H1 (cell line): ENCODE results near the gene ALS2CL. TPM values are rescaled to one million over a fixed set of nuclear protein-coding genes. Genes with fewer than 3 reads are reported as not detected.
A peak's percentile ranks its signal among the peaks of the same experiment; 100 is the strongest.

Experiments
- CTCF ChIA-PET: fragments of 300-600 bp; sonication (Branson Sonifier 250); formaldehyde crosslinking; loops from one replicate; lab custom pipeline; 2021; ENCODE audit not compliant: partially characterized antibody; lab: Charles Lee
- POLR2A ChIA-PET: fragments of 300-600 bp; sonication (Branson Sonifier 250); formaldehyde crosslinking; loops from one replicate; lab custom pipeline; 2021; ENCODE audit warnings: inconsistent platforms; ENCODE audit not compliant: partially characterized antibody; lab: Charles Lee
- DNase-seq, 2 experiments: peaks; one replicate each; pipeline versions ENCODE4 v3.0.0 to v3.0.0-alpha.2; 2010 to 2022; ENCODE audit warnings: low spot score in 2 of 2, low read depth in 1 of 2, mixed read lengths in 1 of 2
- FAIRE-seq: peaks from 2 replicates; lab custom pipeline; 2011; peaks lifted over from hg19 to GRCh38; lab: Jason Lieb, UNC
- H2AFZ ChIP-seq: 2 replicates; pipeline ENCODE4 v1.8.1; 2012; ENCODE audit warnings: low read length, inconsistent platforms
- H2AK5ac ChIP-seq: 2 replicates; pipeline ENCODE4 v1.6.1; 2013; ENCODE audit warnings: low read depth, low read length
- H2BK120ac ChIP-seq: replicated peaks from 2 replicates; pipeline ENCODE3; 2013; ENCODE audit warnings: low read depth, low read length, inconsistent platforms
- H2BK12ac ChIP-seq: 2 replicates; pipeline ENCODE4 v1.6.1; 2013; ENCODE audit warnings: low read depth, low read length
- H2BK15ac ChIP-seq: 2 replicates; pipeline ENCODE4 v1.6.1; 2013; ENCODE audit warnings: low read length
- H2BK20ac ChIP-seq: 2 replicates; pipeline ENCODE4 v1.6.1; 2013; ENCODE audit warnings: low read length
- H2BK5ac ChIP-seq: 2 replicates; pipeline ENCODE4 v1.6.1; 2013; ENCODE audit warnings: low read depth, low read length
- H3K14ac ChIP-seq: 2 replicates; pipeline ENCODE4 v1.6.1; 2013; ENCODE audit warnings: inconsistent platforms; ENCODE audit not compliant: insufficient read length
- H3K18ac ChIP-seq: 2 replicates; pipeline ENCODE4 v1.6.1; 2013; ENCODE audit warnings: low read length; ENCODE audit errors: extremely low read depth
- H3K23ac ChIP-seq: 2 replicates; pipeline ENCODE4 v1.6.1; 2013; ENCODE audit warnings: inconsistent platforms; ENCODE audit not compliant: insufficient read length
- H3K23me2 ChIP-seq: 2 replicates; pipeline ENCODE4 v1.6.1; 2013; ENCODE audit warnings: low read depth, low read length
- H3K27ac ChIP-seq: 2 replicates; pipeline ENCODE4 v1.6.1; 2011; ENCODE audit warnings: low read depth, low read length, inconsistent platforms
- H3K27me3 ChIP-seq, 4 experiments: replicated peaks in 1 of 4; 1 replicate in 1 of 4; 2 replicates in 3 of 4; pipeline versions ENCODE4 v1.6.1 to v1.8.1; 2011 to 2013; ENCODE audit warnings: low read length in 3 of 4, mild to moderate bottlenecking in 3 of 4, inconsistent platforms in 2 of 4, mixed read lengths in 2 of 4, moderate library complexity in 1 of 4; ENCODE audit not compliant: control insufficient read depth in 3 of 4, insufficient read depth in 3 of 4; ENCODE audit errors: extremely low read depth in 1 of 4
- H3K36me3 ChIP-seq, 4 experiments: 2 replicates each; pipeline versions ENCODE4 v1.6.1 to v1.8.1; 2011 to 2013; ENCODE audit warnings: mild to moderate bottlenecking in 4 of 4, low read length in 3 of 4, moderate library complexity in 2 of 4, control low read depth in 1 of 4, inconsistent platforms in 1 of 4; ENCODE audit not compliant: insufficient read depth in 4 of 4, control insufficient read depth in 2 of 4
- H3K4ac ChIP-seq: replicated peaks from 2 replicates; pipeline ENCODE3; 2013; ENCODE audit warnings: low read length, low read depth, mixed read lengths, inconsistent platforms; ENCODE audit not compliant: insufficient read length
- H3K4me1 ChIP-seq, 4 experiments: replicated peaks in 1 of 4; 1 replicate in 1 of 4; 2 replicates in 3 of 4; pipeline versions ENCODE4 v1.6.1 to v1.8.1; 2011 to 2013; ENCODE audit warnings: low read length in 3 of 4, inconsistent platforms in 2 of 4, mixed read lengths in 1 of 4; ENCODE audit not compliant: insufficient read depth in 4 of 4, control insufficient read depth in 3 of 4
- H3K4me2 ChIP-seq, 2 experiments: 2 replicates each; pipeline versions ENCODE4 v1.6.1 to v1.8.1; 2011 to 2013; ENCODE audit warnings: low read depth in 2 of 2, low read length in 2 of 2, control low read depth in 1 of 2, inconsistent platforms in 1 of 2, mild to moderate bottlenecking in 1 of 2; ENCODE audit not compliant: insufficient read depth in 1 of 2
- H3K4me3 ChIP-seq, 4 experiments: fragments of 200-600, 300-600 bp in 1 of 4; sonication (generic), shearing (Covaris generic), sonication (Bioruptor Twin) in 1 of 4; 2 replicates each; pipeline versions ENCODE4 v1.5.1 to v1.8.1; 2011 to 2016; ENCODE audit warnings: low read length in 4 of 4, low read depth in 3 of 4, control low read depth in 2 of 4, inconsistent platforms in 2 of 4, mild to moderate bottlenecking in 2 of 4, mixed read lengths in 1 of 4, moderate library complexity in 1 of 4; ENCODE audit not compliant: insufficient read depth in 2 of 4; ENCODE audit errors: extremely low read depth in 1 of 4
- H3K56ac ChIP-seq: replicated peaks from 2 replicates; pipeline ENCODE3; 2013; ENCODE audit warnings: low read depth, mild to moderate bottlenecking, mixed read lengths, low read length, inconsistent platforms; ENCODE audit not compliant: insufficient read length
- H3K79me1 ChIP-seq: 2 replicates; pipeline ENCODE4 v1.6.1; 2013; ENCODE audit warnings: low read depth, low read length, control low read depth
- H3K79me2 ChIP-seq, 2 experiments: 2 replicates each; pipeline versions ENCODE4 v1.6.1 to v1.8.1; 2012 to 2013; ENCODE audit warnings: low read length in 2 of 2, mild to moderate bottlenecking in 2 of 2, inconsistent platforms in 1 of 2; ENCODE audit not compliant: insufficient read depth in 2 of 2, control insufficient read depth in 1 of 2
- H3K9ac ChIP-seq, 4 experiments: replicated peaks in 1 of 4; 1 replicate in 1 of 4; 2 replicates in 3 of 4; pipeline versions ENCODE4 v1.6.1 to v1.8.1; 2011 to 2013; ENCODE audit warnings: low read depth in 3 of 4, low read length in 3 of 4, control low read depth in 2 of 4, mild to moderate bottlenecking in 2 of 4, moderate library complexity in 2 of 4, inconsistent platforms in 1 of 4; ENCODE audit errors: extremely low read depth in 1 of 4
- H3K9me3 ChIP-seq, 2 experiments: 2 replicates each; pipeline versions ENCODE4 v1.6.1 to v1.8.1; 2012 to 2013; ENCODE audit warnings: mild to moderate bottlenecking in 2 of 2, moderate library complexity in 2 of 2, control low read depth in 1 of 2, inconsistent platforms in 1 of 2, low read depth in 1 of 2, low read length in 1 of 2, mixed read lengths in 1 of 2; ENCODE audit not compliant: insufficient read depth in 2 of 2
- H4K20me1 ChIP-seq, 2 experiments: replicated peaks in 1 of 2; 2 replicates each; pipeline versions ENCODE3 to v1.8.1; 2011 to 2013; ENCODE audit warnings: inconsistent platforms in 2 of 2, low read length in 2 of 2, mild to moderate bottlenecking in 1 of 2; ENCODE audit not compliant: insufficient read depth in 2 of 2, control insufficient read depth in 1 of 2
- H4K5ac ChIP-seq: 2 replicates; pipeline ENCODE4 v1.6.1; 2013; ENCODE audit warnings: low read length, low read depth, mixed read lengths, inconsistent platforms; ENCODE audit not compliant: insufficient read length
- H4K8ac ChIP-seq: 2 replicates; pipeline ENCODE4 v1.8.0; 2013; ENCODE audit warnings: mild to moderate bottlenecking, moderate library complexity, low read length, inconsistent platforms; ENCODE audit not compliant: insufficient read depth; ENCODE audit errors: extremely low read depth
- H4K91ac ChIP-seq: replicated peaks from 2 replicates; pipeline ENCODE3; 2013; ENCODE audit warnings: low read length, mixed read lengths, inconsistent platforms; ENCODE audit not compliant: insufficient read length
- CEBPB ChIP-seq: IDR thresholded peaks from 2 replicates; pipeline ENCODE4 v1.6.1; 2012; ENCODE audit warnings: low read depth, low read length
- CHD1 ChIP-seq: IDR thresholded peaks from 2 replicates; pipeline ENCODE4 v1.6.1; 2012; ENCODE audit warnings: low read depth, low read length, improper control_type of control experiment
- WGBS, 2 experiments: shearing (Covaris generic) in 1 of 2; methylation state at CpG; one replicate each; pipeline versions ENCODE4 v1.1.6 to v1.1.7; 2013 to 2015; ENCODE audit warnings: low lambda C conversion rate in 2 of 2, mixed read lengths in 2 of 2, inconsistent platforms in 1 of 2, low coverage in 1 of 2, missing lambda C conversion rate in 1 of 2; ENCODE audit not compliant: insufficient replicate concordance in 2 of 2, insufficient coverage in 1 of 2, insufficient read length in 1 of 2; ENCODE audit errors: extremely low coverage in 1 of 2, missing lambda C conversion rate in 1 of 2; 5-methylcytosine and 5-hydroxymethylcytosine counted together
- polyA plus RNA-seq, 7 experiments: library from polyadenylated mRNA; depleted of rRNA in 3 of 7; stranded (reverse) in 5 of 7; unstranded in 2 of 7; fragments of >200 nt in 5 of 7; fragments of 200-250 nt in 2 of 7; gene quantifications; 1 replicate in 5 of 7; 2 replicates in 1 of 7; 4 replicates in 1 of 7; pipeline versions ENCODE4 v1.2.1 to v1.2.3, GENCODE V29; 2011 to 2013; ENCODE audit warnings: missing spikeins in 2 of 7, mixed read lengths in 2 of 7
- total RNA-seq: library from RNA; stranded (reverse); fragmentation: NEBNext Ultra II Directional; extraction: Animal tissue kit (Norgen Biotek cat#: 25700); gene quantifications from 2 replicates; pipeline ENCODE4 v1.2.1, GENCODE V29; 2021

Gene ALS2CL
- total and polyA plus RNA-seq, 2 of the 8 experiments (the other 6 are each of a cell fraction or from before 2014, with no cell fraction given) = 4.8 to 5.4 TPM

- Histone ChIP-seq H3K4me1 (no peaks in the 10 kb centered on the region), H2BK5ac (no peak overlapping the region), H3K23me2 (no peaks in the 10 kb centered on the region), H2BK12ac (no peak overlapping the region), H3K9ac (no peak overlapping the region), H3K9me3 (peaks cover 2 to 4% of the 10 kb centered on the region in 2 experiments; a peak in 2 of 4 replicates), H2AFZ (no peak overlapping the region), H3K79me2 (no peaks in the 10 kb centered on the region), H3K23ac (no peak overlapping the region), H3K27me3 (no peaks in the 10 kb centered on the region)
- CTCF ChIA-PET = interaction anchor here (1.4 kb wide), 1 partner anchor 14 kb away, joined by 6 read pairs; no protein-coding TSS in a partner anchor
- 92% methylated on average over 6 of the region's 6 CpGs; no CpG with 5 or more reads in 1 of the 2 experiments for WGBS, 2 experiments
- no peak for FAIRE-seq
- POLR2A ChIA-PET = interaction anchor here (1.3 kb wide), 1 partner anchor 16 kb away, joined by 3 read pairs; no protein-coding TSS in a partner anchor
- TF ChIP-seq CHD1 = no peak
- TF ChIP-seq CEBPB = peak; percentile 53; the same call in 1 of the 2 replicates
- TF ChIP-seq, all 59 proteins: peak for 1
- H3K36me3 ChIP-seq = no peaks in the 10 kb centered on the region; a peak in 1 of 8 replicates
- DNase-seq = no peak
- H3K14ac ChIP-seq = no peak overlapping the region
- no peak overlapping the region for H2AK5ac ChIP-seq
- H3K4me2 ChIP-seq = no peak overlapping the region
- H3K4ac ChIP-seq = no peak overlapping the region
- H2BK15ac ChIP-seq = no peak overlapping the region
- no peak overlapping the region for H4K5ac ChIP-seq
- H4K20me1 ChIP-seq = no peaks in the 10 kb centered on the region
- H3K4me3 ChIP-seq = no peak overlapping the region
- H3K79me1 ChIP-seq = no peaks in the 10 kb centered on the region
- H3K56ac ChIP-seq = no peak overlapping the region
- H3K18ac ChIP-seq = no peak overlapping the region
- H4K91ac ChIP-seq = no peak overlapping the region
- no peak overlapping the region for H2BK20ac ChIP-seq
- no peak overlapping the region for H2BK120ac ChIP-seq
- no peak overlapping the region for H4K8ac ChIP-seq
- no peak overlapping the region for H3K27ac ChIP-seq
Observed at GRCh38 chr3:46642971-46643370, 50.5 kb downstream of the ALS2CL start.
